WERI-Rb-1 (cell line): Measurements from ENCODE around the gene NMNAT3.

Experiments
- DNase-seq: peaks from one replicate; pipeline ENCODE4 v3.0.0-alpha.2; 2020
- H3K27ac ChIP-seq: fragments of 250-450 bp; sonication (Bioruptor Pico); 2 replicates; pipeline ENCODE4 v1.5.1; 2020; ENCODE audit warnings: mild to moderate bottlenecking, moderate library complexity
- H3K27me3 ChIP-seq: fragments of 250-450 bp; sonication (Bioruptor Pico); 2 replicates; pipeline ENCODE4 v1.5.1; 2021; ENCODE audit warnings: mild to moderate bottlenecking, low read depth, moderate library complexity; ENCODE audit not compliant: insufficient read depth, severe bottlenecking
- H3K36me3 ChIP-seq: fragments of 250-450 bp; sonication (Bioruptor Pico); 2 replicates; pipeline ENCODE4 v1.5.1; 2020; ENCODE audit warnings: mild to moderate bottlenecking, moderate library complexity
- H3K4me3 ChIP-seq: 2 replicates; pipeline ENCODE4 v1.5.1; 2011; ENCODE audit warnings: low read depth, mild to moderate bottlenecking, control low read depth, low read length
- H3K9me3 ChIP-seq: fragments of 250-450 bp; sonication (Bioruptor Pico); 2 replicates; pipeline ENCODE4 v1.5.1; 2021; ENCODE audit warnings: mild to moderate bottlenecking, moderate library complexity; ENCODE audit not compliant: severe bottlenecking
- TF ChIP-seq, protein P1 (sequence below): IDR thresholded peaks from 2 replicates; pipeline ENCODE4 v1.5.1; 2011; ENCODE audit warnings: low read depth, mild to moderate bottlenecking, control low read depth, inconsistent platforms, low read length

Gene NMNAT3

GRCh38 chr3:139619484-139619883 is 58.3 kb downstream of the NMNAT3 start:
- Histone ChIP-seq H3K36me3 (no peaks in the 10 kb centered on the region), H3K4me3 (no peak overlapping the region), H3K9me3 (no peaks in the 10 kb centered on the region), H3K27me3 (no peaks in the 10 kb centered on the region), H3K27ac (no peak overlapping the region)
- TF ChIP-seq, protein P1, sequence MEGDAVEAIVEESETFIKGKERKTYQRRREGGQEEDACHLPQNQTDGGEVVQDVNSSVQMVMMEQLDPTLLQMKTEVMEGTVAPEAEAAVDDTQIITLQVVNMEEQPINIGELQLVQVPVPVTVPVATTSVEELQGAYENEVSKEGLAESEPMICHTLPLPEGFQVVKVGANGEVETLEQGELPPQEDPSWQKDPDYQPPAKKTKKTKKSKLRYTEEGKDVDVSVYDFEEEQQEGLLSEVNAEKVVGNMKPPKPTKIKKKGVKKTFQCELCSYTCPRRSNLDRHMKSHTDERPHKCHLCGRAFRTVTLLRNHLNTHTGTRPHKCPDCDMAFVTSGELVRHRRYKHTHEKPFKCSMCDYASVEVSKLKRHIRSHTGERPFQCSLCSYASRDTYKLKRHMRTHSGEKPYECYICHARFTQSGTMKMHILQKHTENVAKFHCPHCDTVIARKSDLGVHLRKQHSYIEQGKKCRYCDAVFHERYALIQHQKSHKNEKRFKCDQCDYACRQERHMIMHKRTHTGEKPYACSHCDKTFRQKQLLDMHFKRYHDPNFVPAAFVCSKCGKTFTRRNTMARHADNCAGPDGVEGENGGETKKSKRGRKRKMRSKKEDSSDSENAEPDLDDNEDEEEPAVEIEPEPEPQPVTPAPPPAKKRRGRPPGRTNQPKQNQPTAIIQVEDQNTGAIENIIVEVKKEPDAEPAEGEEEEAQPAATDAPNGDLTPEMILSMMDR = no peak
- DNase-seq = no peak

DNA sequence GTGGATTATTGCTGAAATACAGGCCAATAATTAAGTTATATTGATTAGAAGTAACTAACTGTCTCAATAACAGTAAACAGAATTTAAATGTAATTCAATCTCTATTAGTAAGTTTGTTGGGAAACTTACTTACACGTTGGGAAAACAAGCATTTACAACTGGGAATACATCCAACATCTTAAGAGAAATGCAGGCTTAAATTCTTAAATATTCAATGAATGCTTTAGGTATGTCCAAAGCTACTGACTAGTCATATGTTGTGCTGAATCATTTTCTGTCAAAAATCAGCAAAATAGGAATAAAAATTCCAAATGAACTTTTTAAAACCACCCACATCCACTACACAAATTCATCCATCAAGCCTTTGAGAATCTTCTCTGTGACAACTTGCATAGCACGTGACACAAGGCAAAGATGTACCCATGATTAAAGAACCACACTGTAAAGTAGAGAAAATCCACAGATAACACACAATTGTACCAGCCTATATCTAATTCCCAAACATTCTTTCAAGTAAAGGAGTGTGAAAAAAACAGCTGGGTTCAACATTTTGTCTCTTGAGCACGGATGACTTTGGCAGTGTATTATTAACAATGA is 60.0 kb downstream of the NMNAT3 start:
- H3K4me3 ChIP-seq = no peak overlapping the region
- no peaks in the 10 kb centered on the region for H3K27me3 ChIP-seq
- TF ChIP-seq, protein P1 = no peak
- H3K36me3 ChIP-seq = no peaks in the 10 kb centered on the region
- DNase-seq = no peak
- no peaks in the 10 kb centered on the region for H3K9me3 ChIP-seq
- H3K27ac ChIP-seq = no peak overlapping the region

DNA sequence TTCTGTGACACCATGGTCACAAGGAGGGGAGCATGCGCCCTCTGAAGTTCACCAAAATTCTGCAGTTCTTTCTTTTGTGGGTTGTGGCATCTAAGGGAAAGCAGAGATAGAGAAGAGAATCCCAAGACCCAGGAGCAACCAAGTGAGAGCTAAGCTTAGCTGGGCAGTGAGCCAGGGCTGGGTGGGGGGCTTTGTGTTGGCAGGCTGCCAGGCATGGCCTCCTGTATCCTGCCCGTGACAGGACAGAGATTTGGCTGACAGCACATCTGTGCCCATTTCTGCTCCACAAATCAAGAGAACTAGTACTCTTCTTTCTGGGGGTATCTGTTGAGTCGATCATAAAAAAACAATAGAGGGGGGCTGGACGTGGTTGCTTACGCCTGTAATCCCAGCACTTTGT is 66.2 kb downstream of the NMNAT3 start:
- no peak overlapping the region for H3K27ac ChIP-seq
- no peak overlapping the region for H3K4me3 ChIP-seq
- no peak for DNase-seq
- no peaks in the 10 kb centered on the region for H3K36me3 ChIP-seq
- H3K9me3 ChIP-seq = no peaks in the 10 kb centered on the region
- H3K27me3 ChIP-seq = no peaks in the 10 kb centered on the region
- TF ChIP-seq, protein P1 = no peak

DNA sequence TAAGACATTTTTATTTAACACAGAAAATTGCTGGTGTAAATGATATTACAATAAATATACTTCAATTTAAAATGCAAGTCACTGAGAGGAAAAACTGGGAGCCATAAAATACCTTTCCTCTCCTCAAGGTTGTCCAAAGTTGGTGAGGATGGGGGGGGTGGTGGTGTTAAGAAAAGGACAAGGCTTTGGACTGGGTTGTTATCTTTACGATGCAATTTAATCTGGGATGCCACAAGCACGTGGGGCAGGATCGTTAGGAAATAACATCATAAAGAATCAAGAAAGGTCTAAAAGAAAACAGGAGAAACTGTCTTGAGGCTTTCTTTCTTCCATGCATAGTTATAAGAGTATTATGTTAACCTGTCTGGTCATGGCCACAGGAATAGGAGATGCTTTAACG is 66.9 kb downstream of the NMNAT3 start:
- no peaks in the 10 kb centered on the region for H3K27me3 ChIP-seq
- DNase-seq = no peak
- TF ChIP-seq, protein P1 = no peak
- no peak overlapping the region for H3K4me3 ChIP-seq
- no peak overlapping the region for H3K27ac ChIP-seq
- no peaks in the 10 kb centered on the region for H3K9me3 ChIP-seq
- no peaks in the 10 kb centered on the region for H3K36me3 ChIP-seq

GRCh38 chr3:139608924-139609323 is 68.8 kb downstream of the NMNAT3 start:
- Histone ChIP-seq H3K9me3 (no peaks in the 10 kb centered on the region), H3K27me3 (no peaks in the 10 kb centered on the region), H3K27ac (no peak overlapping the region), H3K4me3 (no peak overlapping the region), H3K36me3 (no peaks in the 10 kb centered on the region)
- no peak for DNase-seq
- TF ChIP-seq, protein P1 = no peak

- H3K9me3 ChIP-seq = no peaks in the 10 kb centered on the region
- no peak for DNase-seq
- H3K27ac ChIP-seq = no peak overlapping the region
- no peaks in the 10 kb centered on the region for H3K36me3 ChIP-seq
- TF ChIP-seq, protein P1 = no peak
- H3K27me3 ChIP-seq = no peaks in the 10 kb centered on the region
- no peak overlapping the region for H3K4me3 ChIP-seq
Observed at GRCh38 chr3:139608108-139608380, 69.7 kb downstream of the NMNAT3 start.
